HG03460 (cell line): ENCODE results near the gene GTF2I.
"Not testable (repeated sequence)": the region's sequence is repeated elsewhere in the genome, so short reads cannot be mapped to it uniquely, and the experiment has no call there.

ENCODE experiments used
- ATAC-seq: cut with Tn5 transposase; IDR thresholded peaks from one replicate; pipeline ENCODE4 v1.9.1; 2021; ENCODE audit not compliant: unreplicated experiment

The GTF2I gene

GRCh38 chr7:74773760-74774750 is 116.5 kb downstream of the GTF2I start, which contains the start of gene NCF1:
TSS of gene NCF1 (plus strand) at chr7:74774011. CDS start at chr7:74774032, 21 bp downstream.
- ATAC-seq, result peak; percentile 83

DNA sequence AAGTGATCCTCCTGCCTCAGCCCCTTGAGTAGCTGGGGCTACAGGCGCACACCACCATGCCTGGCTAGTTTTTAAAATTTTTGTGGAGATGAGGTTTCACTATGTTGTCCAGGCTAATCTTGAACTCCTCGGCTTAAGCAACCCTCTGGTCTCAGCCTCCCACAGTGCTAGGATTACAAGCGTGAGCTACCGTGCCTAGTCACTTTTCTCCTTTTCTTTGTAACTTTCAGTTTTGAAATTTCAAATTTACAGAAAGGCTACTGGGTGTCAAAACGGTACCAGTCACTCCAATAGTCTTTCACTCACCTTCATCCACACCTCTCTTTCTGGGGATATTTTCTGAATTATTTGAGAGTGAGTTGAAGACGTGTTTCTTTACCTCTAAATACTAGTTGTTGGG is 117.6 kb downstream of the GTF2I start:
- ATAC-seq, result not testable (repeated sequence)

- ATAC-seq, result not testable (repeated sequence)
Observed at GRCh38 chr7:74779053-74779452, 121.5 kb downstream of the GTF2I start.

- ATAC-seq, result not testable (repeated sequence)
Observed at GRCh38 chr7:74781746-74782145, 124.2 kb downstream of the GTF2I start.

DNA sequence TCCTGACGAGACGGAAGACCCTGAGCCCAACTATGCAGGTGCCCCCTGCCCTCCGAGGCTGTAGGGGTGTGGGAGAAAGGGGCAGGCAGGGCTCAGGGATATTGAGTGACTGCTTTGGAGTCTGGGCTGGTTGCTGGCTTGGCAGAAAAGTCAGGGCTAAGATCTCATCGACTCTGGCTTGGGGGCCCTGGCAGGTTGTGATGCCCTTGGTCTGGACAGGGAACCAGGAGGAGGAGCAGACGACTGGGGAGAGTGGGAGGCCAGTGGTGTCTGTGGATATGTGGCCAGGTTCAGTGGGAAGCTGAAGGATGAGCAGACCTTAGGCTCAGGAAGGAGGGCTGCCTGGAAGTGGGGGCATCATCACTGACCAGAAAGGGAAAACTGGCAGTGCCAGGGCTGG is 126.1 kb downstream of the GTF2I start:
- not testable (repeated sequence) for ATAC-seq

DNA sequence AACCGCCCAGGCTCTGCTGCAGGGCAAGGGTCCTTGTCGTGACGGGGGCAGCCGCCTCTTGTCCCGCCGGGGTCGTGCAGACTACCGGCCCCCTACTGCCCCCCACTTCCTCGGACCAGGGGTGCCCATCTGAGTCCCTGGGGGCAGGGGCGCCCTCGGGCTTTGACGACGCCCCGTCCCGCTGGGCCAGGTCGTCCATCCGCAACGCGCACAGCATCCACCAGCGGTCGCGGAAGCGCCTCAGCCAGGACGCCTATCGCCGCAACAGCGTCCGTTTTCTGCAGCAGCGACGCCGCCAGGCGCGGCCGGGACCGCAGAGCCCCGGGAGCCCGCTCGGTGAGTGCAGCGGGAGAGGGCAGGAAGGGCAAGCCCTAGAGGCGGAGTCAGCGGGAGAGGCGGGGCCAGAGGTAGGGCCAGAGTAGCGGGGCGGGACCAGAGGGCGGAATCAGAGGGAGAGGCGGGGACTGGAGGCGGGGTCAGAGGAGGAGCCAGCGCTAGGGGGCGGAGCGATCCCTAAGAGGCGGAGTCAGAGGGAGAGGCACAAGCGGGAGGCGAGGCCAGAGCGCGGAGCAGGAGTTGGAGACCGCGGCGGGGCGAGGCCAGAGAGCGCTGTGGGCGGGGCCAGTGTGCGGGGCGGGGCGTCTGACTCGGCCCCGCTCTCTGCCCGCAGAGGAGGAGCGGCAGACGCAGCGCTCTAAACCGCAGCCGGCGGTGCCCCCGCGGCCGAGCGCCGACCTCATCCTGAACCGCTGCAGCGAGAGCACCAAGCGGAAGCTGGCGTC is 131.0 kb downstream of the GTF2I start:
- peak; percentile 84 for ATAC-seq

- ATAC-seq, result not testable (repeated sequence)
Observed at GRCh38 chr7:74789200-74789736, 131.8 kb downstream of the GTF2I start.

- not testable (repeated sequence) for ATAC-seq
Observed at GRCh38 chr7:74797848-74798622, 140.5 kb downstream of the GTF2I start.

GRCh38 chr7:74798644-74799043 is 141.1 kb downstream of the GTF2I start:
- ATAC-seq, result not testable (repeated sequence)
